COLO668 (cell line): ENCODE measurements around the gene TAF8.
A peak's percentile ranks its signal among the peaks of the same experiment; 100 is the strongest.
"Not testable (repeated sequence)": the region's sequence is repeated elsewhere in the genome, so short reads cannot be mapped to it uniquely, and the experiment has no call there.

ENCODE experiments used
- DNase-seq: peaks from one replicate; lab custom pipeline; 2025; ENCODE audit not compliant: unreplicated experiment; lab: John Stamatoyannopoulos, UW

The TAF8 gene

GRCh38 chr6:42028234-42029061 is 21.9 kb upstream of the TAF8 start:
- no peak for DNase-seq

DNA sequence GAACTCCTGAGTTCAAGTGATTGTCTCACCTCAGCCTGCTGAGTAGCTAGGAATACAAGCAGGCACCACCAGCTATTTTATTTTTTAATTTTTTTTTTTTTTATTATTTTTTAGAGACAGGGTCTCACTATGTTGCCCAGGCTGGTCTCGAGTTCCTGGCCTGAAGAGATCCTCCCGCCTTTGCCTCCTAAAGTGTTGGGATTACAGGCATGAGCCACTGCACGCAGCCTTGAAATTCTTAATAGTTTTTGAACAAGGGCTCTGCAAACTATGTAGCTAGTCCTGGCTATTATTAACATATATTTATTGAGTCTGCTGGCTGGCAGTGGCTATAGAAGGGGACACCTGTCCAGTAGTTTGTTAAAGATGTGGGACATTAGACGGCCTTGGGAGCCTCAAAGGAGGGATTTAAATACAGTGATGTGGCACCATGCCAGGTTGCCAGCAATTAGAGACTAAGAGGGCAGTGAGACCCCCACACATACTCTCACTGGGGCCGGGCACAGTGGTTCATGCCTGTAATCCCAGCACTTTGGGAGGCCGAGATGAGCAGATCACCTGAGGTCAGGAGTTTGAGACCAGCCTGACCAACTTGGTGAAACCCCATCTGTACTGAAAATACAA is 21.1 kb upstream of the TAF8 start:
- no peak for DNase-seq

DNA sequence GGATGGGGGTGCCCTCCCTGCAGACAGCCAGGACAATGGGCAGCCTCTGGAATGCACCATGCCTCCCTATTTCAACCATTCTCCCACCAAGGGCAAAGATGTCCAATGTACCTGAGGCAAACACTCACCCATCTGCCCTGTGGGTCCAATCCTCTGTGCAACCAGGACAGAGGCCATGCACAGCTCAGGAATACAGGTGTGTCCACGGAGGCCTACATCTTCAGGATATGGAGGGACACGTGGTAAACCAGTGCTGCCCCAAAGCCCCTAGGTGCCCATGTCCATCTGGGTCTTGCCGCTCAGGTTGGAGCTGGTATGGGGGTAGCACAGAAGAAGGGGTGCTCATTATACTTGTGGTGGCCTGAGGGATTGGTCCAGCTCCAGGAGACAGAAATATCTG is 20.4 kb upstream of the TAF8 start:
- no peak for DNase-seq

GRCh38 chr6:42030585-42031506 is 19.5 kb upstream of the TAF8 start:
- no peak for DNase-seq

- no peak for DNase-seq
Observed at GRCh38 chr6:42032366-42032765, 18.0 kb upstream of the TAF8 start.

DNA sequence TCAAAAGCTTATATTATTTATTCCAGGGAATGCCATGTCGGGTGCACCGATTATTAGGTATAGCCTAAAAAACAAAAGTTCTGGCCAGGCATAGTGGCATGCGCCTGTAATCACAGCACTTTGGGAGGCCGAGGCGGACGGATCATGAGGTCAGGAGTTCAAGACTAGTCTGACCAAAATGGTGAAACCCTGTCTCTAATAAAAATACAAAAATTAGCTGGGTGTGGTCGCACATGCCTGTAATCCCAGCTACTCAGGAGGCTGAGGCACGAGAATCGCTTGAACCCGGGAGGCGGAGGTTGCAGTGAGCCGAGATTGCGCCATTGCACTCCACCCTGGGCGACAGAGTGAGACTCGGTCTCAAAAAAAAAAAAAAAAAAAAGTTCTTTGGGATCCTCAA is 12.7 kb upstream of the TAF8 start:
- DNase-seq, result not testable (repeated sequence)

DNA sequence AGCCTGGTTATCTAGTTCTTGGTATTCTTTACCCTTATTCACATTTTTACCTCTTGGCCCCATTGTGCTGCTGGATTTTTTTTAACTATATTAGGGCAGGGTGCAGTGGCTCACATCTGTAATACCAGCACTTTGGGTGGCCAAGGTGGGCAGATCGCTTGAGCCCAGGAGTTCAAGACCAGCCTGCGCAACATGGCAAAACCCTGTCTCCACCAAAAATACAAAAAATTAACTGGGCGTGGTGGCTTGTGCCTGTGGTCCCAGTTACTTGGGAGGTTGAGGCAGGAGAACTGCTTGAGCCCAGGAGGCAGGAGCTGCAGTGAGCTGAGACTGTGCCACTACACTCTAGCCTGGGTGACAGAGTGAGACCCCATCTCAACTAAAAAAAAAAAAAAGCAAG is 12.2 kb upstream of the TAF8 start:
- no peak for DNase-seq

GRCh38 chr6:42038811-42039408 is 11.4 kb upstream of the TAF8 start:
- no peak for DNase-seq

GRCh38 chr6:42040856-42041480 is 9.4 kb upstream of the TAF8 start:
- DNase-seq, result no peak

DNA sequence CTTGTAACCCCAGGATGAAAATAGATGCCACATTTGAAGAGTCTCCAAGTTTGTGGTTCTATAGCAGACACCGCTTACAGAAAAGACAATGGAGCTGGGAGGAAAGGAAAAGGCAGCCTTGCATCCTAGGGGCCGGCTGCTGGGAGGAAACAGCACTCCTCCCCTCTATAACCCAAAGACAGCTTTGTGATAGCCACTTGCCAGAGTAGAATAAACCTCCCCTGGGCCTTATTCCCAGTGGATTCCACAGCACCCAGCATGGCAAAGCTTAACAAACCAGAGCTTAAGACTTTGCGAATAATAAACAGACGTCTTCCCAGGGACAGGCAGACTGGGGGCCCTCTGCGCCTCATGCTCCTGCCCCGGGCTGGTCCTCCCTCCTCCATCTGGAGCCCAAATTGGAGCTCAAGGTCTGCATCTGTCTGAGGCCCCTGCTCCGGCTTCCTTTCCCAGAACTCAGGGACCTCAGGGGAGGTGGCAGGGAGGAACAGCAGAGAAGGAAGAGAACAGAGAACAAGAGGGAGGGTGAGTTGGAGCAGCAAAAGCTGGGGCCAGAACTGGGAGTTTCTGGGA is 8.8 kb upstream of the TAF8 start:
- DNase-seq, result no peak

GRCh38 chr6:42042108-42042507 is 8.2 kb upstream of the TAF8 start:
- no peak for DNase-seq

DNA sequence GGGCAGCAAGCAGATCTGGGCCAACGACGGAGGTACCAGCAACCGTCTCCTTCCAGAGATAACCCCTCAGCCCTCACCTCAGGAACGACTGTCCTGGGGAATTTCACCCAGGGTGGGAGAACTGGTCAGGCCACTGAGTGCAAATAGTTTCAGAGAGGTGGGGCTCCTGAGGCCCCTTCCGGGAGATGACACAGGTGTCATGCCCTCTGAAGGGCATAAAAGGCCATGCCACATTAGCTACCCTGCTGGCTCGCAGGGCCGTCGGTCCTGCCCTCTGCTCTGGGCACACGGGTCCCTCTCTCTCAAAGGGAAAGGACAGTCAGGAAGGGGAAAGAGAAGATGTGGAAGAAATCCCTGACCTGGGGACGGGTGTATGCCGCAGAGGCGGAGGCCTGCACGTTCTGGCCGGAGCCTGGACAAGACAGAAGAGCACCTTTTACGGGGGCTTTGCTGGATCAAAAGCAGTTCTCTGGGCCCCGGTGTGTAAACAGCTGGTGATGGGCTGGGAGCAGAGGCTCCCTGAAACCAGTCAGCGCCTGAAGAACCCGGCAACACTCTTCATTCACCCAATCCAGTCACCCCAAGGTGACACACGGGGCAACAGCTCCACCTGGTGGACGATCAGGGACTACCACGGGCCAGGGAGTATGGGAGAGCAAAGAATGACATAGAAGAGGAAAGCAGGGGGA is 6.4 kb upstream of the TAF8 start:
- peak; percentile 75 for DNase-seq

DNA sequence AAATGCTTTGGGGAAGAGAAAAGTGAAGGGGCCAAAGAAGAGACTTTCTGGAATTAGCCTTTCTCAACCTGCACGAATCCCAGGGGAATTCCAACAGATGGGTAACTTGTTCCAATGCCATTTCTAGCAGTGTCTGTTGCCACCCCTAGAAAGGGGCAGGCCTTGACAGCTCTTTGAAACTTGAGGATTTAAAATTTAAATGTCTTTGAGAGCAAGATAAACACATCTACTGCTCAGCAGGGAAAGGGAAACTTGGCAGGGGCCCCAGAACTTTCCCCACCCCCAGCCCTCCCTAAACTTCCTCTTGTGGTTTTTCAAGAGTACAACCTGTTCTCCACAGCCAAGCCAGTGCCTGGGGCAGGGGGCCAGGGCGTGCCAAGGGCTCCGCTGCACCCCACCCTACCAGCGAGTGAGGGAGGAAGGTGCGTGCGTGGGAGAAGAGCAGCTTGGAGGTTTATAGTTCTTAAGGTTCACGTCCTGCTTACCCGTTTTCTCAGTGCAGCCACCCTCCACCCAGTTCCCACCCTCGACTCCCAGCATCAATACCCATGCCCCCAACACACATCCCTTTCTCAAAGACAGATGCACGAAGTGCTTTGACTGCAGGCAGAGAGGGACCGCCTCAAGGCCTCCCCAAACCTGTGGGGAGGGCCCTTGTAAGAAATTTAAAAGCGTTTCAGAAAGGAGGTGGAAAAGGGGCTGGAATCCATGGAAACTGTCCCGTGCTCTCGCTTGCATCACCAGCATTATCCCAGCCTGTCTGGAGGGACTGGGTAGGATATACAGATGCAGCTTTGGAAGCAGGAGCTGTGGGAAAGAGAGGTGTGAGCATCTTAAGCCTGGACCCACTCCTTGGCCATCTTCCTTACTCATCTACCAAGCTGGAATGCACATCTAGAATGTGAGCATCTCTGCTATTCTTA is 4.5 kb upstream of the TAF8 start:
- no peak for DNase-seq

DNA sequence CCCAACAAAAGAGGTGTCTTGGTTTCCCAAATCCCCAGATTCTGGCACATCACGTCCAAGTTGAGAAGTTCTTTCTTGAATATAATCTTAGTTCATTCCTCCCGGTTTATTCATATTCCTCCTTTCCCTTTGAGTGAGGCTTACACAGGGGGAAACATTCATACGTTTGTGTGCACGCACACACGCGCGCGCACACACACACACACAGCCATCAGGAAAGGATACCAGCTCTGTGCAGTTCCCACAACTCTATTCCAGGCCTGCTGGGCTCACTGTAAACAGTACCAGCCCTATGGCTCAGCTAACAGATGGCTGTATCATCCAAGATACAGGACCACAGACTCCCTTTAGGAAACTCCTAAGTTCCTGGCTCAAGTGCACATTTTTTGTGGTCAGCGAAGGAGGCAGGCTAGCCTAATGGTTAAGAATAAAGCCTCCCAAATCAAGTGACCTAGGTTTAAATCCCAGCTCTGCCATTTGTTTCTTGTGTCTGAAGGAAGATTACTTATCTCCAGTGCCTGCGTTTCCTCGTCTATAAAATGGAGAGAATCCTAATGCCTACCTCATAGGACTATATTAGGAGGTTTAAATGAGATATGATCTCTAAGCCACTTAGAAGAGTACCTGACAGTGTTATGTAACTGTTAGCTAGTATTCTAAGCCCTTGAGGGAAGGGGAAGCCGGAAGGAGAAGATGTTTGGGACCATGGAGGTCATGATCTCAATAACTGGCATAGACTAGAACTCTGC is 3.7 kb upstream of the TAF8 start:
- DNase-seq, result no peak

- no peak for DNase-seq
Observed at GRCh38 chr6:42047213-42047590, 3.1 kb upstream of the TAF8 start.

DNA sequence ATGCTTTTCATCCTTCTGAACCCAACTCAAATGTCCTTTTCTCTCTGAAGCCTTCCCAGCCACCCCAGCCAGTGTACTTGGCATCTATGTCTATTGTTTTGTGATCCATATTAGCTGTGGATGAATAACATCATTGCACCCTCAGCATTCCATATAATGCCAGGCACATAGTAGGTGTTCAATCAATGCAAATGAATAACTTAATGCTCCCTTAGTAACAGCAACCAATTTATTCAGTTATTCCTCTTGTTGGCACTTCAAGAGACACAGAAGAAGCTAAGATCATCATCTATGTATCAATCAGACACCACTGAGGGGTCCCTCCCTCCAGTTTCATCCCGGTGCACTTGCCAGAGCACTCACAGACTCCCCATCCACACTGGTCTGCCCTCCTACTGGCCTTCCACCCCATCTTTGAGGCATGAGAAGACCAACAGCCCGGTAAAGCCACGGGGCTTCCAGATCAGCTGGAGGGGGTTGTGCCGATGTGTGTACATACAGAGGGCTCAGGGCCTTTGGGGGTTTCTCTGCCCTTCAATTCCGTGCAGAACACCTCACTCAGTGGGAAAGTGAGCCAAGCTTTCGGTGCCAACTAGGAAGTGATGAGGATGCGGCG is 2.4 kb upstream of the TAF8 start:
- DNase-seq, result no peak

- no peak for DNase-seq
Observed at GRCh38 chr6:42049116-42049809, 1.1 kb upstream of the TAF8 start.
